ENCODE data around the gene BBS10. TPM values are rescaled to one million over a fixed set of nuclear protein-coding genes. Genes with fewer than 3 reads are reported as not detected.

Gene BBS10
- total and polyA plus RNA-seq, 2 of the 4 experiments (the other 2 are of a cell fraction): 4.9 to 10.0 TPM

DNA sequence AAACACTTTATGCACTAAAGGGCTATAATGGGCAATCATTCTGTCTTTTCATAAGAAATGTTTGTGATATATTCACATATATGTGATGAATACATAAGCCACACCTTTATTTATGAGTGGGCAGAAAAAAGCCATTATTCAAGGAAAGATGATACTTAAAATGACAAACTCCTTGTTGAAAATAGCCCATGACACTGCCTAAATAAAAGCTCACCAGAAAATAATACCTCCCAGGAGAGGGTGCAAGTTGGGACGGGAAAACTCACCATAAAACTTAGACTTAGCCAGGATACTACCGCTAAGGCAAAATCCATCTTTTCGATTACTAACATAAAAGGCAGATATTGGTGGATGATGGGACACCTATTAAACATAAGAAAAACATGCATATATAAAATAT lies 35.8 kb upstream of the BBS10 start:
- dilution Hi-C loops (cut with HindIII; ENCODE audit: low sequenced_read_pairs, unreplicated experiment): no loop called here
- no peak overlapping the region for H4K5ac ChIP-seq (ENCODE audit: low read depth, low read length)
- no peak overlapping the region for H2AK9ac ChIP-seq (replicated peaks; ENCODE audit: low read depth, low read length, poor library complexity)
- peaks cover 6% of the 10 kb centered on the region for H3K36me3 ChIP-seq (ENCODE audit: control insufficient read depth, insufficient read depth, low read length)
- no peaks in the 10 kb centered on the region for H3K9me3 ChIP-seq (ENCODE audit: control insufficient read depth, insufficient read depth, low read length)
- no peak overlapping the region for H2AFZ ChIP-seq (replicated peaks; ENCODE audit: low read length, poor library complexity)
- H3K4me3 ChIP-seq (ENCODE audit: insufficient read depth, low read depth, low read length): no peak overlapping the region
- H3K56ac ChIP-seq (ENCODE audit: extremely low read depth, insufficient read depth, low read length): no peak overlapping the region
- H3K9me1 ChIP-seq (ENCODE audit: insufficient read depth, low read length): peaks cover 6% of the 10 kb centered on the region; the same call in 1 of the 2 replicates
- H2BK5ac ChIP-seq (ENCODE audit: low read depth, low read length, poor library complexity, severe bottlenecking): no peak overlapping the region
- no peak overlapping the region for H2BK15ac ChIP-seq (ENCODE audit: low read depth, low read length)
- H3K79me1 ChIP-seq (ENCODE audit: low read depth in 1 of 2, low read length in 2 of 2): peaks cover 3 to 4% of the 10 kb centered on the region in 2 experiments; a peak in 1 of 4 replicates
- H3K4me1 ChIP-seq (ENCODE audit: control insufficient read depth, insufficient read depth, low read length): no peaks in the 10 kb centered on the region
- H4K8ac ChIP-seq (ENCODE audit: low read depth in 2 of 2, low read length in 2 of 2): no peak overlapping the region
- no peak overlapping the region for H2BK20ac ChIP-seq (ENCODE audit: low read depth, low read length)
- intact Hi-C loops (cut with micrococcal nuclease): no loop called here
- H3K14ac ChIP-seq (replicated peaks; ENCODE audit: low read depth, low read length): no peak overlapping the region
- POLR2A ChIA-PET (ENCODE audit: unreplicated experiment): no interaction called here
- ATAC-seq (ENCODE audit: low read depth) (no peak), DNase-seq (no peak)
- WGBS, 2 experiments (ENCODE audit: extremely low coverage in 2 of 2, insufficient read length in 1 of 2): no CpG with 5 or more reads among the region's 3 CpGs
- TF ChIP-seq, protein P1, sequence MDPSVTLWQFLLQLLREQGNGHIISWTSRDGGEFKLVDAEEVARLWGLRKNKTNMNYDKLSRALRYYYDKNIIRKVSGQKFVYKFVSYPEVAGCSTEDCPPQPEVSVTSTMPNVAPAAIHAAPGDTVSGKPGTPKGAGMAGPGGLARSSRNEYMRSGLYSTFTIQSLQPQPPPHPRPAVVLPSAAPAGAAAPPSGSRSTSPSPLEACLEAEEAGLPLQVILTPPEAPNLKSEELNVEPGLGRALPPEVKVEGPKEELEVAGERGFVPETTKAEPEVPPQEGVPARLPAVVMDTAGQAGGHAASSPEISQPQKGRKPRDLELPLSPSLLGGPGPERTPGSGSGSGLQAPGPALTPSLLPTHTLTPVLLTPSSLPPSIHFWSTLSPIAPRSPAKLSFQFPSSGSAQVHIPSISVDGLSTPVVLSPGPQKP (IDR thresholded peaks at IDR 0.05; ENCODE audit: borderline replicate concordance, low read depth, low read length): no peak
- TF ChIP-seq RFX5 (IDR thresholded peaks at IDR 0.05; ENCODE audit: low read depth, low read length): no peak
- TF ChIP-seq NFE2L2 (IDR thresholded peaks at IDR 0.05; ENCODE audit: low read depth, low read length): no peak
- no peak overlapping the region for H3K9ac ChIP-seq (ENCODE audit: low read depth, low read length)
- in situ Hi-C loops (cut with MboI; ENCODE audit: low sequenced_read_pairs): no loop called here
- no peak overlapping the region for H3K18ac ChIP-seq (ENCODE audit: low read depth, low read length)
- H3K23ac ChIP-seq (ENCODE audit: low read depth, low read length): no peak overlapping the region
- H2AK5ac ChIP-seq (ENCODE audit: low read depth, low read length): no peak overlapping the region
- no peak overlapping the region for H3K4ac ChIP-seq (ENCODE audit: low read depth, low read length)
- H3K4me2 ChIP-seq (ENCODE audit: low read depth, low read length): no peak overlapping the region
- CTCF ChIA-PET: no interaction called here
- H4K91ac ChIP-seq (ENCODE audit: insufficient read depth, low read depth, low read length): no peak overlapping the region
- no TSS peak for BruUV-seq (replicated peaks)
- H2BK120ac ChIP-seq (ENCODE audit: low read depth, low read length): no peak overlapping the region
- H4K20me1 ChIP-seq (ENCODE audit: insufficient read depth, low read length): no peaks in the 10 kb centered on the region
- H3K27ac ChIP-seq (ENCODE audit: insufficient read depth, low read length): no peak overlapping the region
- no peaks in the 10 kb centered on the region for H3K27me3 ChIP-seq (ENCODE audit: control insufficient read depth, insufficient read depth, low read length)
